Ishikawa (cell line): Measurements from ENCODE around the gene NAA11.

ENCODE experiments used
- CEBPB ChIP-seq: IDR thresholded peaks from 2 replicates; pipeline ENCODE4 v1.6.1; 2012
- CREB1 ChIP-seq: IDR thresholded peaks from 2 replicates; pipeline ENCODE4 v1.6.1; 2012; ENCODE audit warnings: low read depth
- EGR1 ChIP-seq: IDR thresholded peaks from 2 replicates; pipeline ENCODE4 v1.6.1; 2012
- EP300 ChIP-seq: IDR thresholded peaks from 2 replicates; pipeline ENCODE4 v1.6.1; 2012; ENCODE audit warnings: borderline replicate concordance
- FOXM1 ChIP-seq: IDR thresholded peaks from 2 replicates; pipeline ENCODE4 v1.6.1; 2012; ENCODE audit warnings: low read depth, borderline replicate concordance
- MAX ChIP-seq: IDR thresholded peaks from 2 replicates; pipeline ENCODE4 v1.6.1; 2012
- NFIC ChIP-seq: IDR thresholded peaks from 2 replicates; pipeline ENCODE4 v1.6.1; 2012
- REST ChIP-seq: IDR thresholded peaks from 2 replicates; pipeline ENCODE4 v1.6.1; 2012; ENCODE audit warnings: low read depth, mild to moderate bottlenecking
- TAF1 ChIP-seq: IDR thresholded peaks from 2 replicates; pipeline ENCODE4 v1.6.1; 2012; ENCODE audit warnings: low read depth, mild to moderate bottlenecking
- TCF12 ChIP-seq: IDR thresholded peaks from 2 replicates; pipeline ENCODE4 v1.6.1; 2012; ENCODE audit warnings: low read depth
- TEAD4 ChIP-seq: IDR thresholded peaks from 2 replicates; pipeline ENCODE4 v1.6.1; 2012
- USF1 ChIP-seq: IDR thresholded peaks from 2 replicates; pipeline ENCODE4 v1.6.1; 2012
- YY1 ChIP-seq: IDR thresholded peaks from 2 replicates; pipeline ENCODE4 v1.6.1; 2012; ENCODE audit warnings: low read depth

- TF ChIP-seq MAX (no peak), FOXM1 (no peak), USF1 (no peak), EP300 (no peak), REST (no peak), NFIC (no peak), TEAD4 (no peak), TCF12 (no peak), TAF1 (no peak), CREB1 (no peak), EGR1 (no peak), CEBPB (no peak), YY1 (no peak)
Observed at GRCh38 chr4:79366422-79366821, 40.6 kb upstream of the NAA11 start.
